Endothelial cell of umbilical vein (primary cell): ENCODE data around the gene BRF1.

Experiments used
- CTCF ChIP-seq, 2 donors: IDR thresholded peaks; 1 replicate in 1 of 2; 2 replicates in 1 of 2; pipeline ENCODE4 v1.5.1; 2011; ENCODE audit warnings: low read length in 2 of 2, mild to moderate bottlenecking in 2 of 2, moderate library complexity in 2 of 2, control low read depth in 1 of 2, inconsistent platforms in 1 of 2, low read depth in 1 of 2; ENCODE audit not compliant: insufficient read depth in 1 of 2; ENCODE audit errors: extremely low read depth in 1 of 2
- EZH2 ChIP-seq: IDR thresholded peaks from 2 replicates; pipeline ENCODE4 v1.6.1; 2012; ENCODE audit warnings: borderline replicate concordance, low read depth, mild to moderate bottlenecking, moderate library complexity, low read length, inconsistent platforms; ENCODE audit not compliant: severe bottlenecking
- FOS ChIP-seq: IDR thresholded peaks from 2 replicates; pipeline ENCODE4 v1.6.1; 2011; ENCODE audit warnings: mild to moderate bottlenecking, low read length, moderate library complexity, borderline replicate concordance; ENCODE audit not compliant: insufficient read depth
- GATA2 ChIP-seq: IDR thresholded peaks from 2 replicates; pipeline ENCODE4 v1.7.0; 2011; ENCODE audit warnings: low read depth, mild to moderate bottlenecking, moderate library complexity, mixed read lengths, low read length; ENCODE audit not compliant: insufficient read length, insufficient read depth
- JUN ChIP-seq: IDR thresholded peaks from 2 replicates; pipeline ENCODE4 v1.6.1; 2011; ENCODE audit warnings: borderline replicate concordance, low read depth; ENCODE audit not compliant: insufficient read length, insufficient read depth
- MAX ChIP-seq: IDR thresholded peaks from 2 replicates; pipeline ENCODE4 v1.6.1; 2011; ENCODE audit not compliant: insufficient read depth, insufficient read length
- MYC ChIP-seq: IDR thresholded peaks from one replicate; pipeline ENCODE4 v1.6.1; 2011; ENCODE audit warnings: mild to moderate bottlenecking, low read depth, low read length
- POLR2A ChIP-seq: IDR thresholded peaks from 2 replicates; pipeline ENCODE4 v1.6.1; 2012; ENCODE audit warnings: low read depth, mild to moderate bottlenecking, control low read depth, low read length
- POLR2AphosphoS5 ChIP-seq: IDR thresholded peaks from 2 replicates; pipeline ENCODE4 v1.6.1; 2012; ENCODE audit warnings: low read depth, mild to moderate bottlenecking, control low read depth, low read length, moderate library complexity; ENCODE audit not compliant: insufficient read depth

- TF ChIP-seq POLR2A (no peak), CTCF (IDR thresholded peaks at IDR 0.05; ENCODE audit: extremely low read depth in 1 of 2, insufficient read depth in 1 of 2, low read depth in 1 of 2, low read length in 2 of 2) (no peak), POLR2AphosphoS5 (no peak), EZH2 (no peak), MAX (no peak), JUN (no peak), FOS (no peak), GATA2 (no peak), MYC (no peak)
Measured at GRCh38 chr14:105311838-105312237, 11.0 kb upstream of the BRF1 start.
